H1 (cell line): Measurements from ENCODE around the gene FGGY. TPM values are rescaled to one million over a fixed set of nuclear protein-coding genes. Genes with fewer than 3 reads are reported as not detected.

Source experiments
- CTCF ChIA-PET: fragments of 300-600 bp; sonication (Branson Sonifier 250); formaldehyde crosslinking; loops from one replicate; lab custom pipeline; 2021; ENCODE audit not compliant: partially characterized antibody; lab: Charles Lee
- POLR2A ChIA-PET: fragments of 300-600 bp; sonication (Branson Sonifier 250); formaldehyde crosslinking; loops from one replicate; lab custom pipeline; 2021; ENCODE audit warnings: inconsistent platforms; ENCODE audit not compliant: partially characterized antibody; lab: Charles Lee
- DNase-seq, 2 experiments: peaks; one replicate each; pipeline versions ENCODE4 v3.0.0 to v3.0.0-alpha.2; 2010 to 2022; ENCODE audit warnings: low spot score in 2 of 2, low read depth in 1 of 2, mixed read lengths in 1 of 2
- FAIRE-seq: peaks from 2 replicates; lab custom pipeline; 2011; peaks lifted over from hg19 to GRCh38; lab: Jason Lieb, UNC
- H2AFZ ChIP-seq: 2 replicates; pipeline ENCODE4 v1.8.1; 2012; ENCODE audit warnings: low read length, inconsistent platforms
- H2AK5ac ChIP-seq: 2 replicates; pipeline ENCODE4 v1.6.1; 2013; ENCODE audit warnings: low read depth, low read length
- H2BK120ac ChIP-seq: replicated peaks from 2 replicates; pipeline ENCODE3; 2013; ENCODE audit warnings: low read depth, low read length, inconsistent platforms
- H2BK12ac ChIP-seq: 2 replicates; pipeline ENCODE4 v1.6.1; 2013; ENCODE audit warnings: low read depth, low read length
- H2BK15ac ChIP-seq: 2 replicates; pipeline ENCODE4 v1.6.1; 2013; ENCODE audit warnings: low read length
- H2BK20ac ChIP-seq: 2 replicates; pipeline ENCODE4 v1.6.1; 2013; ENCODE audit warnings: low read length
- H2BK5ac ChIP-seq: 2 replicates; pipeline ENCODE4 v1.6.1; 2013; ENCODE audit warnings: low read depth, low read length
- H3K14ac ChIP-seq: 2 replicates; pipeline ENCODE4 v1.6.1; 2013; ENCODE audit warnings: inconsistent platforms; ENCODE audit not compliant: insufficient read length
- H3K18ac ChIP-seq: 2 replicates; pipeline ENCODE4 v1.6.1; 2013; ENCODE audit warnings: low read length; ENCODE audit errors: extremely low read depth
- H3K23ac ChIP-seq: 2 replicates; pipeline ENCODE4 v1.6.1; 2013; ENCODE audit warnings: inconsistent platforms; ENCODE audit not compliant: insufficient read length
- H3K23me2 ChIP-seq: 2 replicates; pipeline ENCODE4 v1.6.1; 2013; ENCODE audit warnings: low read depth, low read length
- H3K27ac ChIP-seq: 2 replicates; pipeline ENCODE4 v1.6.1; 2011; ENCODE audit warnings: low read depth, low read length, inconsistent platforms
- H3K27me3 ChIP-seq, 4 experiments: replicated peaks in 1 of 4; 1 replicate in 1 of 4; 2 replicates in 3 of 4; pipeline versions ENCODE4 v1.6.1 to v1.8.1; 2011 to 2013; ENCODE audit warnings: low read length in 3 of 4, mild to moderate bottlenecking in 3 of 4, inconsistent platforms in 2 of 4, mixed read lengths in 2 of 4, moderate library complexity in 1 of 4; ENCODE audit not compliant: control insufficient read depth in 3 of 4, insufficient read depth in 3 of 4; ENCODE audit errors: extremely low read depth in 1 of 4
- H3K36me3 ChIP-seq, 4 experiments: 2 replicates each; pipeline versions ENCODE4 v1.6.1 to v1.8.1; 2011 to 2013; ENCODE audit warnings: mild to moderate bottlenecking in 4 of 4, low read length in 3 of 4, moderate library complexity in 2 of 4, control low read depth in 1 of 4, inconsistent platforms in 1 of 4; ENCODE audit not compliant: insufficient read depth in 4 of 4, control insufficient read depth in 2 of 4
- H3K4ac ChIP-seq: replicated peaks from 2 replicates; pipeline ENCODE3; 2013; ENCODE audit warnings: low read length, low read depth, mixed read lengths, inconsistent platforms; ENCODE audit not compliant: insufficient read length
- H3K4me1 ChIP-seq, 4 experiments: replicated peaks in 1 of 4; 1 replicate in 1 of 4; 2 replicates in 3 of 4; pipeline versions ENCODE4 v1.6.1 to v1.8.1; 2011 to 2013; ENCODE audit warnings: low read length in 3 of 4, inconsistent platforms in 2 of 4, mixed read lengths in 1 of 4; ENCODE audit not compliant: insufficient read depth in 4 of 4, control insufficient read depth in 3 of 4
- H3K4me2 ChIP-seq, 2 experiments: 2 replicates each; pipeline versions ENCODE4 v1.6.1 to v1.8.1; 2011 to 2013; ENCODE audit warnings: low read depth in 2 of 2, low read length in 2 of 2, control low read depth in 1 of 2, inconsistent platforms in 1 of 2, mild to moderate bottlenecking in 1 of 2; ENCODE audit not compliant: insufficient read depth in 1 of 2
- H3K4me3 ChIP-seq, 4 experiments: fragments of 200-600, 300-600 bp in 1 of 4; sonication (generic), shearing (Covaris generic), sonication (Bioruptor Twin) in 1 of 4; 2 replicates each; pipeline versions ENCODE4 v1.5.1 to v1.8.1; 2011 to 2016; ENCODE audit warnings: low read length in 4 of 4, low read depth in 3 of 4, control low read depth in 2 of 4, inconsistent platforms in 2 of 4, mild to moderate bottlenecking in 2 of 4, mixed read lengths in 1 of 4, moderate library complexity in 1 of 4; ENCODE audit not compliant: insufficient read depth in 2 of 4; ENCODE audit errors: extremely low read depth in 1 of 4
- H3K56ac ChIP-seq: replicated peaks from 2 replicates; pipeline ENCODE3; 2013; ENCODE audit warnings: low read depth, mild to moderate bottlenecking, mixed read lengths, low read length, inconsistent platforms; ENCODE audit not compliant: insufficient read length
- H3K79me1 ChIP-seq: 2 replicates; pipeline ENCODE4 v1.6.1; 2013; ENCODE audit warnings: low read depth, low read length, control low read depth
- H3K79me2 ChIP-seq, 2 experiments: 2 replicates each; pipeline versions ENCODE4 v1.6.1 to v1.8.1; 2012 to 2013; ENCODE audit warnings: low read length in 2 of 2, mild to moderate bottlenecking in 2 of 2, inconsistent platforms in 1 of 2; ENCODE audit not compliant: insufficient read depth in 2 of 2, control insufficient read depth in 1 of 2
- H3K9ac ChIP-seq, 4 experiments: replicated peaks in 1 of 4; 1 replicate in 1 of 4; 2 replicates in 3 of 4; pipeline versions ENCODE4 v1.6.1 to v1.8.1; 2011 to 2013; ENCODE audit warnings: low read depth in 3 of 4, low read length in 3 of 4, control low read depth in 2 of 4, mild to moderate bottlenecking in 2 of 4, moderate library complexity in 2 of 4, inconsistent platforms in 1 of 4; ENCODE audit errors: extremely low read depth in 1 of 4
- H3K9me3 ChIP-seq, 2 experiments: 2 replicates each; pipeline versions ENCODE4 v1.6.1 to v1.8.1; 2012 to 2013; ENCODE audit warnings: mild to moderate bottlenecking in 2 of 2, moderate library complexity in 2 of 2, control low read depth in 1 of 2, inconsistent platforms in 1 of 2, low read depth in 1 of 2, low read length in 1 of 2, mixed read lengths in 1 of 2; ENCODE audit not compliant: insufficient read depth in 2 of 2
- H4K20me1 ChIP-seq, 2 experiments: replicated peaks in 1 of 2; 2 replicates each; pipeline versions ENCODE3 to v1.8.1; 2011 to 2013; ENCODE audit warnings: inconsistent platforms in 2 of 2, low read length in 2 of 2, mild to moderate bottlenecking in 1 of 2; ENCODE audit not compliant: insufficient read depth in 2 of 2, control insufficient read depth in 1 of 2
- H4K5ac ChIP-seq: 2 replicates; pipeline ENCODE4 v1.6.1; 2013; ENCODE audit warnings: low read length, low read depth, mixed read lengths, inconsistent platforms; ENCODE audit not compliant: insufficient read length
- H4K8ac ChIP-seq: 2 replicates; pipeline ENCODE4 v1.8.0; 2013; ENCODE audit warnings: mild to moderate bottlenecking, moderate library complexity, low read length, inconsistent platforms; ENCODE audit not compliant: insufficient read depth; ENCODE audit errors: extremely low read depth
- H4K91ac ChIP-seq: replicated peaks from 2 replicates; pipeline ENCODE3; 2013; ENCODE audit warnings: low read length, mixed read lengths, inconsistent platforms; ENCODE audit not compliant: insufficient read length
- CBX8 ChIP-seq: fragments of 300-800, 300-1000 bp; sonication (generic); IDR thresholded peaks from 2 replicates; pipeline ENCODE4 v1.7.1; 2016; ENCODE audit warnings: low read depth, low read length, borderline replicate concordance
- JUND ChIP-seq: IDR thresholded peaks from 2 replicates; pipeline ENCODE4 v1.6.1; 2011; ENCODE audit warnings: mild to moderate bottlenecking, improper control_type of control experiment, low read length
- MAFK ChIP-seq: IDR thresholded peaks from 2 replicates; pipeline ENCODE4 v1.6.1; 2012; ENCODE audit warnings: low read depth, mild to moderate bottlenecking, improper control_type of control experiment, low read length
- NANOG ChIP-seq: IDR thresholded peaks from 2 replicates; pipeline ENCODE4 v1.6.1; 2011; ENCODE audit warnings: low read length, low read depth, mild to moderate bottlenecking, inconsistent platforms; ENCODE audit not compliant: insufficient read depth, poor library complexity, severe bottlenecking
- RXRA ChIP-seq: IDR thresholded peaks from 2 replicates; pipeline ENCODE4 v1.6.1; 2011; ENCODE audit warnings: low read depth, mild to moderate bottlenecking, low read length, moderate library complexity; ENCODE audit not compliant: insufficient read depth
- SAP30 ChIP-seq: fragments of 300-600 bp; sonication (generic); IDR thresholded peaks from 2 replicates; pipeline ENCODE4 v1.7.1; 2012; ENCODE audit warnings: low read length, moderate library complexity, mild to moderate bottlenecking, inconsistent platforms; ENCODE audit not compliant: insufficient read depth, insufficient replicate concordance
- SIN3A ChIP-seq, 2 experiments: IDR thresholded peaks in 1 of 2; conservative IDR thresholded peaks in 1 of 2; 2 replicates each; pipeline ENCODE4 v1.6.1; 2011 to 2012; ENCODE audit warnings: low read length in 2 of 2, improper control_type of control experiment in 1 of 2, low read depth in 1 of 2, mild to moderate bottlenecking in 1 of 2
- SP4 ChIP-seq: IDR thresholded peaks from 2 replicates; pipeline ENCODE4 v1.6.1; 2012; ENCODE audit warnings: low read length, inconsistent platforms
- SRF ChIP-seq: IDR thresholded peaks from 2 replicates; pipeline ENCODE4 v1.6.1; 2011; ENCODE audit warnings: mild to moderate bottlenecking, low read depth, low read length, moderate library complexity
- TEAD4 ChIP-seq: IDR thresholded peaks from 2 replicates; pipeline ENCODE4 v1.6.1; 2012; ENCODE audit warnings: low read depth, low read length, inconsistent platforms, mixed read lengths
- WGBS, 2 experiments: shearing (Covaris generic) in 1 of 2; methylation state at CpG; one replicate each; pipeline versions ENCODE4 v1.1.6 to v1.1.7; 2013 to 2015; ENCODE audit warnings: low lambda C conversion rate in 2 of 2, mixed read lengths in 2 of 2, inconsistent platforms in 1 of 2, low coverage in 1 of 2, missing lambda C conversion rate in 1 of 2; ENCODE audit not compliant: insufficient replicate concordance in 2 of 2, insufficient coverage in 1 of 2, insufficient read length in 1 of 2; ENCODE audit errors: extremely low coverage in 1 of 2, missing lambda C conversion rate in 1 of 2; 5-methylcytosine and 5-hydroxymethylcytosine counted together
- polyA plus RNA-seq, 7 experiments: library from polyadenylated mRNA; depleted of rRNA in 3 of 7; stranded (reverse) in 5 of 7; unstranded in 2 of 7; fragments of >200 nt in 5 of 7; fragments of 200-250 nt in 2 of 7; gene quantifications; 1 replicate in 5 of 7; 2 replicates in 1 of 7; 4 replicates in 1 of 7; pipeline versions ENCODE4 v1.2.1 to v1.2.3, GENCODE V29; 2011 to 2013; ENCODE audit warnings: missing spikeins in 2 of 7, mixed read lengths in 2 of 7
- total RNA-seq: library from RNA; stranded (reverse); fragmentation: NEBNext Ultra II Directional; extraction: Animal tissue kit (Norgen Biotek cat#: 25700); gene quantifications from 2 replicates; pipeline ENCODE4 v1.2.1, GENCODE V29; 2021
- TF ChIP-seq, protein P1 (sequence below): IDR thresholded peaks from 2 replicates; pipeline ENCODE4 v1.6.1; 2011; ENCODE audit warnings: low read depth, mild to moderate bottlenecking, low read length; ENCODE audit not compliant: insufficient read depth
- TF ChIP-seq, protein P2 (sequence below): IDR thresholded peaks from 2 replicates; pipeline ENCODE4 v1.6.1; 2011; ENCODE audit warnings: low read length, improper control_type of control experiment

Gene FGGY
- total and polyA plus RNA-seq, 2 of the 8 experiments (the other 6 are each of a cell fraction or from before 2014, with no cell fraction given): 10.3 to 12.5 TPM

DNA sequence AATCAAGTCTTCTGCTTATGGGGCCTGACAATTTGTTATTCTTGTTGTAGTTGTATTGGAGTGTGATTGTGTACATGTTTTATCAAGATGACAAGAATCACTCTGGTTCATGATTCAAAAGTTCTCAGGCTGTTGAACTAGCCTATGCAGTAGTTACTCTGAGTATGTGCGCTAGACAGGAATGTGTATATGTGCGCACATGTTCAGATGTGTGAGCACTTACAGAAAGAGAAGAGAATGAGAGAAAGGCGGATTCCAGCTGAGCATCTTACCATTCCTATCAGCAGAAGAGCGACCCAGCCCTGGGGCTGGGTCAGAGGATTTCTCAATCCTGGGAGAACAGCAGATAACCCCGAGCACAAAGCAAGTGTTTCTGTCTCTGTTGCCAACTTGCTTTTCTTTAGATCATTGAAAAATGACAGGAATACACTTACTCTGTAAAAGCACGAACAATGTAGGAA is 407.1 kb downstream of the FGGY start:
- H3K9ac ChIP-seq: no peak overlapping the region
- H3K14ac ChIP-seq: no peak overlapping the region
- H3K9me3 ChIP-seq: no peaks in the 10 kb centered on the region
- H4K20me1 ChIP-seq: no peaks in the 10 kb centered on the region
- no peak overlapping the region for H3K27ac ChIP-seq
- H2BK5ac ChIP-seq: no peak overlapping the region
- H3K23me2 ChIP-seq: no peaks in the 10 kb centered on the region
- H4K8ac ChIP-seq: no peak overlapping the region
- H3K4me1 ChIP-seq: no peaks in the 10 kb centered on the region
- H3K23ac ChIP-seq: no peak overlapping the region
- no peak overlapping the region for H3K4ac ChIP-seq
- H2BK15ac ChIP-seq: no peak overlapping the region
- H2AK5ac ChIP-seq: no peak overlapping the region
- no peaks in the 10 kb centered on the region for H3K27me3 ChIP-seq
- H4K91ac ChIP-seq: no peak overlapping the region
- no peaks in the 10 kb centered on the region for H3K36me3 ChIP-seq
- 79% methylated on average over 6 of the region's 6 CpGs; no CpG with 5 or more reads in 1 of the 2 experiments for WGBS, 2 experiments
- no peak overlapping the region for H4K5ac ChIP-seq
- ChIA-PET CTCF (interaction anchor here (0.6 to 3.7 kb wide), 2 partner anchors 13 to 309 kb away, joined by 3 to 21 read pairs; no protein-coding TSS in a partner anchor), POLR2A (no interaction called here)
- no peak overlapping the region for H3K4me2 ChIP-seq
- H3K4me3 ChIP-seq: no peak overlapping the region
- H2BK12ac ChIP-seq: no peak overlapping the region
- no peaks in the 10 kb centered on the region for H3K79me2 ChIP-seq
- H2BK20ac ChIP-seq: no peak overlapping the region
- DNase-seq (no peak), FAIRE-seq (no peak)
- H2AFZ ChIP-seq: no peak overlapping the region
- no peak overlapping the region for H3K18ac ChIP-seq
- no peak overlapping the region for H3K56ac ChIP-seq
- H3K79me1 ChIP-seq: no peaks in the 10 kb centered on the region
- H2BK120ac ChIP-seq: no peak overlapping the region
- TF ChIP-seq SIN3A (conservative IDR thresholded peaks at IDR 0.05 in 1 of 2, IDR thresholded peaks at IDR 0.05 in 1 of 2; ENCODE audit: low read depth in 1 of 2, low read length in 2 of 2) (no peak), SRF (no peak), SAP30 (no peak), RXRA (no peak), TEAD4 (no peak), SP4 (no peak), NANOG (no peak), CBX8 (no peak), MAFK (no peak), JUND (no peak)
- TF ChIP-seq, protein P1, sequence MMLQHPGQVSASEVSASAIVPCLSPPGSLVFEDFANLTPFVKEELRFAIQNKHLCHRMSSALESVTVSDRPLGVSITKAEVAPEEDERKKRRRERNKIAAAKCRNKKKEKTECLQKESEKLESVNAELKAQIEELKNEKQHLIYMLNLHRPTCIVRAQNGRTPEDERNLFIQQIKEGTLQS: no peak
- TF ChIP-seq, protein P2, sequence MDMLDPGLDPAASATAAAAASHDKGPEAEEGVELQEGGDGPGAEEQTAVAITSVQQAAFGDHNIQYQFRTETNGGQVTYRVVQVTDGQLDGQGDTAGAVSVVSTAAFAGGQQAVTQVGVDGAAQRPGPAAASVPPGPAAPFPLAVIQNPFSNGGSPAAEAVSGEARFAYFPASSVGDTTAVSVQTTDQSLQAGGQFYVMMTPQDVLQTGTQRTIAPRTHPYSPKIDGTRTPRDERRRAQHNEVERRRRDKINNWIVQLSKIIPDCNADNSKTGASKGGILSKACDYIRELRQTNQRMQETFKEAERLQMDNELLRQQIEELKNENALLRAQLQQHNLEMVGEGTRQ: no peak
